Embryonic facial prominence (tissue), 1 donor: ENCODE data around the gene TMEM200C.
"Not testable (repeated sequence)": the region's sequence is repeated elsewhere in the genome, so short reads cannot be mapped to it uniquely, and the experiment has no call there.

Source experiments
- DNase-seq: peaks from one replicate; pipeline ENCODE4 v3.0.0-alpha.2; 2016; ENCODE audit errors: extremely low spot score

TMEM200C gene

DNA sequence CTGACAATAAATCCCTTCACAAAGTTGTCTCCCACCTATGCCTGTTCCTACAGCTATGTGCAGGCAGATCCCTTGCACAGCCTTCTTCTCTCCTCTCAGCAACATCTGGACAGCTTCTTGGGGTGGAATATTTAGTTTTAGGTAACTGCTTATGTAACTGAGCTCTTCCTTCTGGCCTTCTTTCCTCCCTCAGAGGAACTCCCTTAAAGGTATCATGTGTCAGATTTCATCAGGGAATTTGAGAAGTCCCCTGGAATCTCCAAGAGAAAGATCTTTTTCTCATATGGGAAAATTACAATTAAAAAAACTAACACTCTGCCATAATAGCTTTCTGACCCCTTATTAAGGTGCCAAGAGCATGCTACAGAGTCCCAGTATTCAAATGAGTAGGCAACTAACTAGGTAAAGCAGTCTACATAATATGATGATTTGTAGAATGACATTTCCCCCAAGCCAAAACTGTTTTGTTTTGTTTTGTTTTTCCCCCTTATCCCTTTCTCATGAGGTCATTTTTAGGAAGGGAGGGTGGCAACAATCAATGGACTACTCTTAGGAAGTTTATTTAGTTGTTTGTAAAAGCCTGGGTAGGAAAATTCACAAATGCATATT lies 2.4 kb downstream of the TMEM200C start:
- no peak for DNase-seq

GRCh38 chr18:5891854-5892215 lies 3.5 kb downstream of the TMEM200C start:
- DNase-seq, result no peak

DNA sequence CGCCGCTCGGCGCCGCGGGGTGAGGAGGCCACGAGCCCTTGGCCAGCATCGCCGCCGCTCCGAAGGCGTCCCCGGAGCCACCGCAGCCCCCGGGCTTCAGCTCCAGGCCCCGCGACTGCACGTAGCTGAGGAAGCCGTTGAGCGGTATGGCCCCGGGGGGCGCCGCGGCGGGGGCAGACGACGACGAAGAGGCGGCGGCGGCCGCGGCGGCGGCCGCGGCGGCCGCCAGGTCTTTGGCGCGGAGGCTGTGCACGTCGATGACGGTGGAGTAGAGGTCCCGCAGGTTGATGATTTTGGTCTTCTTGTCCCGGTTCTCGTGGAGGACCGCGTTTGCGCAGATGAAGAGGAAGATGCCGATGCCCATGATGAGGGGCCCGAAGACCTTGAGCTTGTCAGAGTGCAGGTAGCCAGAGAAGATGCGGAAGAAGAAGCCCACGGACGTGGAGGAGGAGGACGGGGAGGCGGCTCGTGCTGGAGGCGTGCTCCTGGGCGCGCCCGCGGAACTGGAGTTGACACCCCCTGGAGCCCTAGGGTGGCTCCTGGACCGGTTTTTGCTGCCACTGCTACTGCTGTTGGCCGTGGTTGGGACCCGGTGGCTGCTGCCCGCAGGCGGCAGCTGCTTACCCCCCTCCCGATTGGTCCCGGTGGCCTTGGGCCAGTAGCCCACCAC lies 4.0 kb downstream of the TMEM200C start:
- DNase-seq, result no peak

GRCh38 chr18:5890331-5891183 lies 4.8 kb downstream of the TMEM200C start:
- DNase-seq, result no peak

- DNase-seq, result no peak
Measured at GRCh38 chr18:5885361-5885760, 10.0 kb downstream of the TMEM200C start.

DNA sequence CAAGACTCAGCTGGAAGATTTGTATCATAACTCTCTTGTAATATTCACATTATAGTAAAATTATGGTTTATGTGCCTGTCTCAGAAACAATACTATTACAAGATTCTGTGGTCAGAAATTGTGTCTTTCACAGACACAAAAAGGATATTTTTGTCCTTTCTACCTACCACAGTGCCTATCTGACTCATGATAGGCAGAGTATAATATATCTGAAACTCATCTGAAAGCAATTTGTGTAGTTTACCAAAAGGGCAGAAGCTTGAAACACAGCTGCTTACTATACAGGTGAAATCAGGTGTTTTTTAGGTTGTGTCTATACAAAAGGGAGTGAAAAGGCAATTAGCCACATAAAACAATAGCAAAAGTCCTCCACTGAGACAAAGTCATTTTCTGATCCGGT lies 10.9 kb downstream of the TMEM200C start:
- DNase-seq, result no peak

- DNase-seq, result no peak
Measured at GRCh38 chr18:5879479-5879882, 15.8 kb downstream of the TMEM200C start.

DNA sequence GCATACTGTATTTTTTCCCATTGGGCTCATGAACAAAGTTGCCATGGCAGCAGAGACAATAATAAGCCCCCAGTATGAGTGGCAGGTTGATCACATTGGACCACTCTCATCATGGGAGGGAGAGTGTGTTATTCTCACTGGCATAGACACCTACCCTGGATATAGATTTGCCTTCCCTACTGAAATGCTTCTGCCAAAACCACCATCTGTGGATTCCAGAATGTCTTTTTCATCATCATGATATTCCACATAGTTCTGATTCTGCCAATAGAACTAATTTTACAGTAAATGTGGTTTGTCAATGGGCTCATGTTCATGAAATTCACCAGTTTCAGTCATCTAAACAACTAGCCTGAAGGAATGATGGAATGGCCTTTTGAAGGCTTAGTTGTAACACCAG lies 18.4 kb downstream of the TMEM200C start:
- no peak for DNase-seq

GRCh38 chr18:5874336-5874735 lies 21.0 kb downstream of the TMEM200C start:
- DNase-seq, result no peak

DNA sequence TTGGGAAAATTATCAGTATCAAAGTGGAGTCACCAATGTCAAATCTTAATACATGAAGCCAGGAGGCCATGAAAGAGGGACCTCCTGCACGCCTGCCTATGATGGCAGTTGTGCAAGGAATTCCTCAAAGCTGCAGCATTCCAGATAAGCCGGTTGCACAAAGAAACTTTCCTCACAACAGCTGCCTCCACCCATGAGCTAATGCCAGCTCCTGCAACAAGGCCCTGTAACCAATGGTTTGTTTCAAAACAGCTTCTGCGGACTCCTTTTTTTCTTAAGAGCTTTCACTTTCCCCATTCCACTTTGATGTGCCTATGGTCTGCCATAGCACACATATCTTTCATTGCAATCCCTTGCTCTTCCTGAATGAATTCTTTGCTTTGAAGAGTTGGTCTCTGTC lies 22.4 kb downstream of the TMEM200C start:
- no peak for DNase-seq

GRCh38 chr18:5871426-5871825 lies 23.9 kb downstream of the TMEM200C start:
- no peak for DNase-seq

- peak; percentile 82 for DNase-seq
Measured at GRCh38 chr18:5868218-5868854, 27.0 kb downstream of the TMEM200C start.

DNA sequence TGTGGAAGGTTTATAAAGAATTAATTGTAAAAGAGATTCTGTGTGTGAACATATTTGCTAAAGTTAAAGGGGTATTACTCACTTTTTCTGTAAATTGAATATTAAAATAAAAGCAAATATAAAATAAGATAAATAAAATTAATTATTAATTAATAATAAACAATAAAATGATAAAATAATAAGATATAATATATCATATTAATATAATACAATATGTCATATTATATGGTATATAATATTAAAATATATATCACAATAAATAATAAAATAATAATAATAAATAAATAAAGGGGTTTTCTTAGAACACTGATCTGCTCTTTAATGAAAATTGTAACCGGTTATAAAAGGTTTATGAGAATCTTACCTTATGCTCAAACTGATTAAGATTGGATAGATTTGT lies 29.8 kb downstream of the TMEM200C start:
- DNase-seq, result no peak

- not testable (repeated sequence) for DNase-seq
Measured at GRCh38 chr18:5862127-5862526, 33.2 kb downstream of the TMEM200C start.

DNA sequence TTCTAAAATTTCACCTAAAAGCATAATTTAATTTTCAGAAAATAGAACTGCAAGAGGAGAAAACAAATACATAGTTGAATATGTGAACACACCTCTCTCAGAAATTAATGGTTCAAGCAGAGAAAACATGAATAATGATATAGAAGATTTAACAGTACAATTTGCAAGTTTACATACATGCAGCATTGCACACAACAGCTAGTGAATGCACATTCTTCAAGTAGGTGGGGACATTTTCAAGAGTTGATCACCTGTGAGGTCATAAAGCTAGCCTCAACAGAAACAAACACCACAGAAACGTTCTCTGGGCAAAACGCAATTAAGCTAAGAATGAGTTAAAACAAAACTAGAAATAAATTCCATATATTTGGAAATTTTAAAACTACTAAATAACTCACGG lies 38.1 kb downstream of the TMEM200C start:
- DNase-seq, result no peak

DNA sequence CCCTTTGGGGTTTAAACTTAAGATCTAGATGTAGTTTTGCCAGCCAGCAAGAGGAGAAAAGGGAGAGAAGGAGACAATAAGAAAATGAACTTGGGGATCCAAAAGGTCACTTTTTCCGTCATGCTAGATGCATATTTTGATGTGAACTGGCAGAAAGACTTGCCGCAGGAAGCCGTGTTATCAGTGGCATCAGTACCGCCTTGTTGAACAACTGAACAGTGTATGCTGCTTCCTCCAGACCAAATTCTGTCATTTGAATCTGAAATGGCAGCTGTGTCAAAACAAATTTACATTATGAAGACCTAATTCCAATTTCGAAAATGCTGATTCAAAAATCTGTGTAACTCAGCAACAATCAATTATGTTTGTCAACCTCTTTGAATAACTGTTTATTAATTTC lies 42.1 kb downstream of the TMEM200C start:
- DNase-seq, result no peak

DNA sequence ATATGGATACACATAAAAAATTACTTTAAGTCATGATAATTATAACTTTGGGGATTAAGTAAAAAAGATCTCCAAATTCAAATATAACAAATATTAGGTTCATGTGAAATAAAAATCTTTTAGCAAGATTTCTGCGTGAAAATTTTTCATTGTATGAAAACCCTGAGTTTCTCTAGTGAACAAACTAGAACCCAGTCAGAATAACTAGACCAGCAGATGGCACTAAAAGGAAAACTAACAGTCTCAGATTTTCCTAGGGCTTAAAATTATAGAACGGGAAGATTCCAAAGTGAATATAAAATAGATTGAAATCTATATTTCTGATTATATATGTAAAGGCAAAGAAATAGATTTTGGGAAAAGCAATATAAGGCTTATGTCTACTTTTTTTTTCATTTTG lies 43.3 kb downstream of the TMEM200C start:
- no peak for DNase-seq

- DNase-seq, result no peak
Measured at GRCh38 chr18:5842653-5843052, 52.7 kb downstream of the TMEM200C start.

DNA sequence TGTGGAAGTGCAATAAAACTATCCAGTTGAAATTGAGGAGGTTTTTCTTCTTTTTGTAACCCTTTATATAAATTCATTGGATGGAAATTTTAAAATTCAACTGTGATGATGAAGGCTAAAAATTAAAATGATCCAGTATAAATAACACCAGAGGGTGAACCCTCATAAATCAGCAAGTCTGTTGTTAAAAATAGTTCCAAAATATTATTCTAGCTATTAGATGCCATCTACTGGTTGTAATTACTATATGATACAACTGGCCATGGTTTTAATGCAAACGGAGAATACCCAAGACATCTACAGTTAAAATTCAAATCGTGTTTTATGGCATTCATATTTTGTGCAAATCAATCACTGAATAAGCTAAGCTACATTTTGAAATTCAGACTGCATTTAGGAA lies 53.8 kb downstream of the TMEM200C start:
- no peak for DNase-seq

DNA sequence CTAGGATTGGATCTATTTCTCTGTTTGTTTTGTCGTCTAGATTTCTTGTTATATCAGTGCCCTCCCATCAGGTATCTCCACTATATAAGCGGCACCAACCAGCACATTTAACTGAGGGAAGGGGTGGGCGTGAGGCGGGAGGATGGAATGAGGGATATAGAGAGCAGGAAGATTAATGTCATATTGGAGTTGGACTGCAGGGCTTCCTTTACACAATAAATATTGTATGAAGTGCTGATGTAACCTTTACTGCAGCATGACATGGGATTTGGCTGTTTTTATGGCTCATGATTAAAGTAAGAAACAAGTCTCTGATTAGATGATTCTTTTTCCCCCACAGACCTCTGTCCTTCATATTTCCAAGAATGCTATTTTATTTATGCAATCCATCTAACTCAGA lies 54.8 kb downstream of the TMEM200C start:
- no peak for DNase-seq

- DNase-seq, result no peak
Measured at GRCh38 chr18:5840025-5840424, 55.3 kb downstream of the TMEM200C start.

DNA sequence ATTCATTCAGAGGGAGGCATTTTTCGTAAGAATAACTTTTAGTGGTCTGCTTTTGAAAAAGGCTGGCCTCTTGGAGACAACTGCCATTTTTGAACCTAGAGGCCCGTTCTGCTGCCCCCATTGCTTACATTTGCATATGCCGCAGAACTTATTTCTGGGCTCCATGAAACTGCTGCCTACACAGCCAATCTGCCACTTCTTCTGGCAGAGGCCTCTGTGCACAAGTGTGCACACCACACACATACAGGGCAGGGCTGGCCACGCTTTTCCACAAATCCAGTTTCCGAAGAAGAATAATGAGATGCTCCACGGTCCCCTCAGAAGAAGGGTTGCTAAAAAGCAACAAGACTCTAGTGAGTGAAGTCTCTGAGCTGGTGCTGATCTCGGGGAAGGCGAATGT lies 56.2 kb downstream of the TMEM200C start:
- no peak for DNase-seq
